ENCODE data around the gene LGALS14.
"Not testable (repeated sequence)": the region's sequence is repeated elsewhere in the genome, so short reads cannot be mapped to it uniquely, and the experiment has no call there.

GRCh38 chr19:39673862-39674261, 30.4 kb upstream of the LGALS14 start:
- not testable (repeated sequence) for TF ChIP-seq PATZ1 (CRISPR knock-in tag; IDR thresholded peaks at IDR 0.05; ENCODE audit: borderline replicate concordance); GLIS3 (CRISPR knock-in tag; IDR thresholded peaks at IDR 0.05); ZNF565 (CRISPR knock-in tag; conservative IDR thresholded peaks at IDR 0.05; ENCODE audit: low read depth); ZFP30 (CRISPR knock-in tag; IDR thresholded peaks at IDR 0.05); PPARA (CRISPR knock-in tag; IDR thresholded peaks at IDR 0.05; ENCODE audit: borderline replicate concordance); ZFP3 (CRISPR knock-in tag; IDR thresholded peaks at IDR 0.05); ZC3H10 (CRISPR knock-in tag; IDR thresholded peaks at IDR 0.05); ZNF70 (CRISPR knock-in tag; IDR thresholded peaks at IDR 0.05); POU6F1 (CRISPR knock-in tag; IDR thresholded peaks at IDR 0.05; ENCODE audit: borderline replicate concordance, low read depth); ZNF8 (CRISPR knock-in tag; IDR thresholded peaks at IDR 0.05)
